Tibial nerve (tissue), 4 donors: ENCODE data around the gene SLC12A9.

Experiments used
- EP300 ChIP-seq, 2 donors: sonication (generic); formaldehyde crosslinking; IDR thresholded peaks; one replicate each; pipeline ENCODE4 v1.6.1; 2017; ENCODE audit warnings: antibody characterized with exemption in 2 of 2, mild to moderate bottlenecking in 1 of 2
- POLR2A ChIP-seq, 2 donors: fragments of 450-650 bp; IDR thresholded peaks; one replicate each; pipeline ENCODE4 v1.6.1; 2017; ENCODE audit warnings: antibody characterized with exemption in 2 of 2, mild to moderate bottlenecking in 2 of 2, moderate library complexity in 2 of 2
- TF ChIP-seq, protein P1 (sequence below), 5 experiments: fragments of 200-600 bp in 3 of 5; fragments of 450-650 bp in 2 of 5; sonication (generic) in 3 of 5; IDR thresholded peaks; one replicate each; pipeline ENCODE4 v1.5.1; 2016 to 2019; ENCODE audit warnings: antibody characterized with exemption in 5 of 5, mild to moderate bottlenecking in 3 of 5, moderate library complexity in 2 of 5

DNA sequence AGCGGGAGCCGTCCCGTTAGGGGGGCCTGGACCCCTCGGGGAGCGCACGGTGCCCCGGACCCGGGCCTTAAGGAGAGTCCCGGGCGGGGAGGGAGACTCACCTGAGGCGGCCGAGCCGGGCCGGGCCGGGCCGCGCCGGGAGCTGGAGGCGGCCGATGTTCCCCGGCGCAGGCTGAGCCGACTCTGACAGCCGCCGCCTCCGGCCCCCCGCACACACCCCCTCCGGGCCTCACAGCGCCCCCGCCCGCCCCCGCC, 43.1 kb downstream of the SLC12A9 start, which contains the start of gene ACHE:
- TF ChIP-seq, protein P1, sequence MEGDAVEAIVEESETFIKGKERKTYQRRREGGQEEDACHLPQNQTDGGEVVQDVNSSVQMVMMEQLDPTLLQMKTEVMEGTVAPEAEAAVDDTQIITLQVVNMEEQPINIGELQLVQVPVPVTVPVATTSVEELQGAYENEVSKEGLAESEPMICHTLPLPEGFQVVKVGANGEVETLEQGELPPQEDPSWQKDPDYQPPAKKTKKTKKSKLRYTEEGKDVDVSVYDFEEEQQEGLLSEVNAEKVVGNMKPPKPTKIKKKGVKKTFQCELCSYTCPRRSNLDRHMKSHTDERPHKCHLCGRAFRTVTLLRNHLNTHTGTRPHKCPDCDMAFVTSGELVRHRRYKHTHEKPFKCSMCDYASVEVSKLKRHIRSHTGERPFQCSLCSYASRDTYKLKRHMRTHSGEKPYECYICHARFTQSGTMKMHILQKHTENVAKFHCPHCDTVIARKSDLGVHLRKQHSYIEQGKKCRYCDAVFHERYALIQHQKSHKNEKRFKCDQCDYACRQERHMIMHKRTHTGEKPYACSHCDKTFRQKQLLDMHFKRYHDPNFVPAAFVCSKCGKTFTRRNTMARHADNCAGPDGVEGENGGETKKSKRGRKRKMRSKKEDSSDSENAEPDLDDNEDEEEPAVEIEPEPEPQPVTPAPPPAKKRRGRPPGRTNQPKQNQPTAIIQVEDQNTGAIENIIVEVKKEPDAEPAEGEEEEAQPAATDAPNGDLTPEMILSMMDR (IDR thresholded peaks at IDR 0.05): no peak
- TF ChIP-seq POLR2A (IDR thresholded peaks at IDR 0.05) (no peak), EP300 (IDR thresholded peaks at IDR 0.05) (no peak)
